NCI-H1048 (cell line): ENCODE results near the gene SOX11.

Experiments used
- DNase-seq: peaks from one replicate; lab custom pipeline; 2025; lab: John Stamatoyannopoulos, UW

SOX11 gene

DNA sequence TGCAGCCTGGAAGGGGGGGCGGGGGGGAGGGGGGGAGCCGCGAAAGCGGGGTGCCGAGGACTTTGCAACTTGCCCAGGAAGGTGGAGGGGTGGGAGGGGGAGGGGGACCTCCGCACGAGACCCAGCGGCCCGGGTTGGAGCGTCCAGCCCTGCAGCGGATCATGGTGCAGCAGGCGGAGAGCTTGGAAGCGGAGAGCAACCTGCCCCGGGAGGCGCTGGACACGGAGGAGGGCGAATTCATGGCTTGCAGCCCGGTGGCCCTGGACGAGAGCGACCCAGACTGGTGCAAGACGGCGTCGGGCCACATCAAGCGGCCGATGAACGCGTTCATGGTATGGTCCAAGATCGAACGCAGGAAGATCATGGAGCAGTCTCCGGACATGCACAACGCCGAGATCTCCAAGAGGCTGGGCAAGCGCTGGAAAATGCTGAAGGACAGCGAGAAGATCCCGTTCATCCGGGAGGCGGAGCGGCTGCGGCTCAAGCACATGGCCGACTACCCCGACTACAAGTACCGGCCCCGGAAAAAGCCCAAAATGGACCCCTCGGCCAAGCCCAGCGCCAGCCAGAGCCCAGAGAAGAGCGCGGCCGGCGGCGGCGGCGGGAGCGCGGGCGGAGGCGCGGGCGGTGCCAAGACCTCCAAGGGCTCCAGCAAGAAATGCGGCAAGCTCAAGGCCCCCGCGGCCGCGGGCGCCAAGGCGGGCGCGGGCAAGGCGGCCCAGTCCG, 540 bp downstream of the SOX11 start:
- DNase-seq = no peak

DNA sequence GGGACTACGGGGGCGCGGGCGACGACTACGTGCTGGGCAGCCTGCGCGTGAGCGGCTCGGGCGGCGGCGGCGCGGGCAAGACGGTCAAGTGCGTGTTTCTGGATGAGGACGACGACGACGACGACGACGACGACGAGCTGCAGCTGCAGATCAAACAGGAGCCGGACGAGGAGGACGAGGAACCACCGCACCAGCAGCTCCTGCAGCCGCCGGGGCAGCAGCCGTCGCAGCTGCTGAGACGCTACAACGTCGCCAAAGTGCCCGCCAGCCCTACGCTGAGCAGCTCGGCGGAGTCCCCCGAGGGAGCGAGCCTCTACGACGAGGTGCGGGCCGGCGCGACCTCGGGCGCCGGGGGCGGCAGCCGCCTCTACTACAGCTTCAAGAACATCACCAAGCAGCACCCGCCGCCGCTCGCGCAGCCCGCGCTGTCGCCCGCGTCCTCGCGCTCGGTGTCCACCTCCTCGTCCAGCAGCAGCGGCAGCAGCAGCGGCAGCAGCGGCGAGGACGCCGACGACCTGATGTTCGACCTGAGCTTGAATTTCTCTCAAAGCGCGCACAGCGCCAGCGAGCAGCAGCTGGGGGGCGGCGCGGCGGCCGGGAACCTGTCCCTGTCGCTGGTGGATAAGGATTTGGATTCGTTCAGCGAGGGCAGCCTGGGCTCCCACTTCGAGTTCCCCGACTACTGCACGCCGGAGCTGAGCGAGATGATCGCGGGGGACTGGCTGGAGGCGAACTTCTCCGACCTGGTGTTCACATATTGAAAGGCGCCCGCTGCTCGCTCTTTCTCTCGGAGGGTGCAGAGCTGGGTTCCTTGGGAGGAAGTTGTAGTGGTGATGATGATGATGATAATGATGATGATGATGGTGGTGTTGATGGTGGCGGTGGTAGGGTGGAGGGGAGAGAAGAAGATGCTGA, 1.4 kb downstream of the SOX11 start:
- no peak for DNase-seq

DNA sequence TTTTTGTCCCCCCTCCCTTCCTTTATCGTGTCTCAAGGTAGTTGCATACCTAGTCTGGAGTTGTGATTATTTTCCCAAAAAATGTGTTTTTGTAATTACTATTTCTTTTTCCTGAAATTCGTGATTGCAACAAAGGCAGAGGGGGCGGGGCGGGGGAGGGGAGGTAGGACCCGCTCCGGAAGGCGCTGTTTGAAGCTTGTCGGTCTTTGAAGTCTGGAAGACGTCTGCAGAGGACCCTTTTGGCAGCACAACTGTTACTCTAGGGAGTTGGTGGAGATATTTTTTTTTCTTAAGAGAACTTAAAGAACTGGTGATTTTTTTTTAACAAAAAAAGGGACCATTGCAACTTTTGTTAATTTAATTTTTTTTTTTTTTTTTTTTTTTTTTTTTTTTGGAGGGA, 2.1 kb downstream of the SOX11 start:
- DNase-seq = no peak

DNA sequence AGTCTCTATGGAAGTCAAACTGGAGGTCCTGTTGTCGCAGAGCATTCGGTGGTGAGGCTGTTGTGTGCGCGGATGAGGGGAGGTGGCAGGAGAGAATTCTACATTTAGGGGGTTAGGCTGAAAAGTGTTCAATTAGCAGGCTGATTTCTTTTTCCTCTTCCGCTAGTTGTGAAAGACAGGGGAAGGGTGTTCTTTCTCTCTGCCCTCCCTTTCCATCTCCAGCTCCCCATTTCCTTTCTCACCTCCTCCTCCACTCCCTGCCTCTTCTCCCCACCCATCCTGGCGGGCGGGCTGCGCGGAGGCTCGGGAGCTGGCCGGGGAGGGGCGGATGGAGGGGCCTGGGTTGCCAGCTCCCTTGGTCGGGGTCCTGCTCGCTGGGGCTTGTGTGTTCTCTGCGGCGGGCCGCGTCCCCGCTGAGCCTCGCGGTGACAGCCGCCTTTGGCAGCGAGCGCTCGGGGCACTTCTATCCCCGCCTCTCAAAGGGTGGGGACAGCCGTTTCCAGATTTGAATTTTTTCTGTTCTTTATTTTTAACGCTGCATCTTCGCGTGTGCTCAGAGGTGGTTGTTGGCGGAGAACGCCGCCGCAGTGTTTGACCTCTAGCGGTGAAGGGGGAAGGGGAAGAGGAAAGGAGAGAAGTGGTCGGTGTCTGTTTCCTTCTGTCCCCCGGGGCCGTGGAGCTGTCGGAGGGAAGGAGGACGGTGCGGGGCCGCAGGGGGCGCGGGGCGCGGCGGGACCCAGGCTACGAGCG, 3.6 kb downstream of the SOX11 start:
- DNase-seq = no peak

DNA sequence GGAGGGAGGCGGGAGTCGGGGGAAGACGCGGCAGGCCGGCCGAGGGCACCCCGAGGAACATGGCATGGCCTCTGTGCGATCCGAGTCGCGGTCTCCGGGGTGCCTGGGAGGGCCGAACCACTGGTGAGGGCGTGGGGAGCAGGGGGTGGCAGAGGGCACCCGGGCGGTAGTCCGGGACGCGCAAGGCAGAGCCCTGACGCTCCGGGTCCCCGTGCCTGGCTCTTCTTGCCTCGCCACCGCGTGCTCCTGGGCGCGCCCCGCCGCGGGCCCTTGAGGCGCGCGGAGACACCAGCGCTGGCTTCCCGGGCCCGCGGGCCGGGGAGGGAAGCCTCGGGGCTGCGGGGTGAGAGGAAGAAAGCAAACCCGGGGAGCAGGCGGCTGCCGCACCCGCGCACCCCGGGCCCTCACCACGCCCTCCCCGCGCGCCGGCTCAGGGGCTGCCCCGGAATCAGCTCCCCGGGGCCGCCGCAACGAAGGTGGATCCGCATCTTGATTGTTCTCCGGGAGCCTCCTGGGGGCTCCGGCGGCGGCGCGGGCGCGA, 4.3 kb downstream of the SOX11 start:
- DNase-seq = no peak

DNA sequence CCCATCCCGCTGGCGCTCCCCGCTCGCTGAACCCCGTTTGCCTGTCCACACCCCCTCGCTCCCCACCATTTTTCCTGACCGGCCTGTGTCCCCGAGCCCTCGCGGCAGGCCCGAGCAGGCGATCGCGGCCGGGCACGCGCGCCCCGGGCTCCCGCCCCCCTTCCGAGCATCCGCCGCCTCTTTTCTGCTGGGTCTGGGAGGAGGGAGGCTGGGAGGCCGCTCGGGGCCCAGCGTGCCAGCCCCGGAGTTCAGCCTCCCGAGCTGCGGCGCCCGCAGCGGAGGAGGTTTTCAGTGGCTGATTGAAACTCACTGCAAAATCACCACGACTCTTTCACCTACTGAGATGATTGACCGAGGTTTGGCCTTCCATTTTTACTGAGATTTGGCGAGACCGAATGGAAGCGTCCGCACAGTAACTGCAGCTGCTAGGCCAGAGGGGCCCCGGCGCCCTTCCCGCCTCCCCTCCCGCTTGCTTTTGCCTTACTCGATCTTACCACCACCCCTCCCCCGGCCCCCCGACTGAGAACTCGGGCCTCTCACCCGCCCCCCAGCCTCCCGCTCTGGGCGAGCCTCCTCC, 4.8 kb downstream of the SOX11 start:
- no peak for DNase-seq

DNA sequence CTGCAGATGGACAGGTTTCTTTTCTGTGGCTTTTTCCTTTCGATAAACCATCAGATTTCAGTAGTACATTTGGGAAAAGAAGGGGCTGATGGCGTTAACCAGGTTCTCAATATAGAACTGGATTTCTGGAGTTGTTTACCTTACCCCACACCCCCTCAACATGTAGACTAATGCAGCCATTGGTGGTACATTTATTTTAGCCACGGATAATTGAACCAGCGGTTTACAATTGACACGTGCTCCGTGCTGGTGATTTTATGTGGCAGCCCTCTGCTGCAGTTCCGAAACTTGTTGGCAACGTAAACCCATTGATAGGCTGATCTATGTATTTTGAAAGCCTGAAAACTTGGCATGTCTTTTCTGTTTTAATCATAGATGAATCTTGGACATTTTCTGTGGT, 5.4 kb downstream of the SOX11 start:
- no peak for DNase-seq

DNA sequence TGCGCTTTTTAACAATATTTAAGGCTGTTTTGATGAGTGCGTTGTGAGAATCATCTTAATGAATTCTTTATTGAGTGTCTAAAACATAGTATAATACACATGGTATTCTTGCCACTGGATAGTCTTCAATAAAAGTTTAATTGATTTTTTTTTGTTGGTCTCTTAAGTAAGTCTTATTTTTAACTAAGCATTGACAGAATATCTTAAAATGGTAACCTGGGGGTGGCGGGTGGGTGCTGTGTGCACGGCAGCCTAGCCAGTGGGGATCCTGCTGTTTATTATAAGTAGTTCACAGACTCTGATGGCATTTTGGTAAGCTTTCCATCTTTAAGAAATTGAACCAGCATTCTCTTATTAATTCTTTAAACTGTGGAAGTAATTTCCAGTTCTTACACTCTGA, 6.0 kb downstream of the SOX11 start:
- DNase-seq = no peak

DNA sequence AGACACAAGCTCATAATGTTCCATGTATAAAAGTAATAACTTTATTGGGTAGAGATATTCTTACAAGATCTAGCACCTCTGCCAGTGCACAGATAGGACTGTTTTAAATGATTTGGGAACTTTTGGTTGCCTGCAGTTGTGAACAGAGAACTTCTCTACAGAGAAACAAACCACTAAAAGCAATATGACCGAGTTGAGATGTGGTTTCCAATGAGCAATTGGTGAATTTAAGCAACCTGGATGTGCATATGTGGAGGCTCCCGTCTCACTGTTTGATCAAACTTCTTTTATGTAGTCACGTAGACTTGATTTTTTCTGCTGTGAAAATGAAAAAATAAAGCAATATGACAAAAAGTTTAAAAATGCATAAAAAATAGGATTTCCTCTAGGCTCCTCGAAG, 7.8 kb downstream of the SOX11 start:
- no peak for DNase-seq

DNA sequence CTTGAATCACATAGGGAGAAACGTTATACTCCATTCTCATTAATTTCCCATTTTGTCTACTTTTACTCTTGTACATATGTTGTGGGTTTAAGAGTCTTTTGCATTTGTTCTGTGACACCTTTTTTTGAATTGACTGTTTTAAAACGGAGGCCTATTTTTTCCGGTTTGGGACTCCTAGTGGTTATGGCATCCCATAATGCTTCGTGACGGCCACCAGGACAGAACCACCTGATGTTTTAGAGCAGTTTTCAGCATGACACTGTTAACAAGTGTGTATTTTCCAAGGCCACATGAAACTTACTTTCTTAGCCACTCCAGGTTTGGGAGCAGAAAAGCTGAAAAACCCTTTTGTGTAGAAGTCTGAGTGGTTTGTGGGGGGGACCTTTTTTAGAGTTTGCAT, 8.4 kb downstream of the SOX11 start:
- DNase-seq = no peak

DNA sequence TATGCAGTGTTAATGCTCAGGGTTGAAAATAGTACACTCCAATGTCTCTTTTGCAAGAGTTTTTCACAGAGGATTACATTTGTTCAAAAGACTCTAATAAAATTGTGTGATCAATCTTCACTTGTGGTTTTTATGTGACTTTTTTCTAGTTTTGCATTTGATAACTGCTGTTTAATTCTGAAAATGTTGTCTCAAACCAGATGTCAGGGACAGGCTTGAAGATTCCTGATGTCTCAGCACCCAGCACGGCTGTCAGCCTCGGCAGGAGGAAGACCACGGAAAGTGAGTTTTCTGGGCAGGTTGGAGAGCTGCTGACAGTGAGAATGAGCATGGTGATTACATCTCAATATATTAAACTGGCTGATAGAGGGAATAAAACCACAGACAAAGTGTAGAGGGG, 9.1 kb downstream of the SOX11 start:
- no peak for DNase-seq

DNA sequence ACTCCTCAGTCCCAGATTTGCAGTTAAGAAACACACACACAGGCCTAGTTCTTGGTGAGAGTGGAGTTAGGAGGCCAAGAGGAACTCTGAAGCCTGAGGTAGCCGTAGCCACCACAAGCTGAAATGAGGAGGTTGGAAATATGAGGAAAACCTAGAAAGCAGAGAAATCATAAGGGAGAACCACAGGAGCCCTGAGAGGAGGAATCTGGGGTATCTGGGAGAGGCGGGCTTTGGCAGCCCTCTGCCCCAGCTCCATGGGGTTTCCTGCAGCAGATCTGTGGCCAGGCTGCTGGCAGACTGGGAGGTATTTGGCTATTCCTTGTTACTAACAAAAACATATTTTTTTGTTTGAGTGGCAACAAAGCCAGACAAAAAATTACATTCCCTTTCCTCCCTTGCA, 11.0 kb downstream of the SOX11 start:
- no peak for DNase-seq

DNA sequence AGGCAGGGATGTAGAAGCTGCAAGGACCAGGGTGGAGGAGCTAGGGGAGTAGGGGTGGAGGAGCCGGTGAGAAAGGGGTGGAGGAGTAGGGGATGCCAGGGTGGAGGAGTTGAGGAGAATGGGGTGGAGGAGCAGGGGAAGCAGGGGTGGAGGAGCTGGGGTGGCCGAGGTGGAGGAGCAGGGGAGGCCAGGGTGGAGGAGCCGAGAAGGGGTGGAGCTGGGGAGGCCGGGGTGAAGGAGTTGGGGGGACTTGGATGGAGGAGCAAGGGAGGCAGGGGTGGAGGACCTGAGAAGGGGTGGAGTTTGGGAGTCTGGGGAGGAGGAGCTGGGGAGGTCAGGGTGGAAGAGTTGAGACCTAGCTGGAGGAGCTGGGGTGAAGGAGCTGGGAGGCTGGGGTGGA, 13.3 kb downstream of the SOX11 start:
- DNase-seq = no peak

DNA sequence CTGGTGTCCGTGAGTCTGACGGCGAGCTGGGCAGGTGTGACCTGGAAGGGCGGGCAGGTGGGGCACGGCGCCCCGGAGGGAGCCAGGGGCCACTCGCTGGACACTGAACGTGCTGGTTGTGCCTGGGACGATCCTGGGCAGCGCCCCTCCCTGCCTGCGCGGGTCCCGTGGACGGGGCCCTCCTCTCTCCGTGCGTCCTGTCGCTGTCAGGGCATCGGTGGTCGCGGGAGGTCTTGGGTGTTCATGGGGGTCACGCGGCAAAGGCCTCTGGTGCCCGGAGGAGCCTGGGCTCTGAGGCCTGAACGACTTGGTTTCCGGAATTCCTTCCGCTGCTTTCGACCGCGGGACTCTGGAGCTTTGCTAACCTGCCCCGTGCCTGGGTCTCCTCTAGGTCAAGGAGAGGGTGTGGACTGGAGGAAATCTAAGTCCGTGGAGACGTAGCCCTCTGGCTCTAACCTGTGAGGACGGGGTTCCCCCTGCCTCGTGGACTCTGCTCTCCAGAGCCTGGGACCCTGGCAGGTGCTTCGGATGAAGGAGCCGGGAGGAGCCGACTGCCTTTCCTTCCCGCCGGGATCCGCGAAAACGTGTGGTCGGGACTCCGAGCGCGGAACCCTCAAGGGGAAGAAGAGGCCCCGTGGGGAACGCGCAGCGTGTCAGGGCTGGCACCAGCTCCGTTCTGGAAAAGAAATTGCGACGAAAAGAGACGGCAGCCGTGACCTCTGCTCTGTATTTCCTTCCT, 14.7 kb downstream of the SOX11 start:
- DNase-seq = no peak

DNA sequence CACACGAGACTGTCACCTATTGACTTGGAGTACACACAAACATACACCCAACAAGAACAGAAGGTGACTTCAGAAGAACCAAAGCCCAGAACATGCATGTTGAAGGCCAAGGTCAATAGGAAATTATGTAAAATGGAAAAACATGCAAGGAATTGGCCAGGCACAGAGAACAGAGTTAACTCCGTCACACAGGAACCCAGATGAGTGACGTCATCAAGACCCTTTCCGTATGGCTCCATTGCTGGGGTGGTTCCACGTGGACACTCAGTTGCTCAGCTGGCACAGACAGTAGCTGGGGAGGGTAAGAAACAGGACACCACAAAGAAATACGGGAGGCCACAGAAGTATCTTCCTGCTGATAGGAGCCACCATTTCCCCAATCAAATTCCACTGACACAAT, 18.4 kb downstream of the SOX11 start:
- DNase-seq = no peak

DNA sequence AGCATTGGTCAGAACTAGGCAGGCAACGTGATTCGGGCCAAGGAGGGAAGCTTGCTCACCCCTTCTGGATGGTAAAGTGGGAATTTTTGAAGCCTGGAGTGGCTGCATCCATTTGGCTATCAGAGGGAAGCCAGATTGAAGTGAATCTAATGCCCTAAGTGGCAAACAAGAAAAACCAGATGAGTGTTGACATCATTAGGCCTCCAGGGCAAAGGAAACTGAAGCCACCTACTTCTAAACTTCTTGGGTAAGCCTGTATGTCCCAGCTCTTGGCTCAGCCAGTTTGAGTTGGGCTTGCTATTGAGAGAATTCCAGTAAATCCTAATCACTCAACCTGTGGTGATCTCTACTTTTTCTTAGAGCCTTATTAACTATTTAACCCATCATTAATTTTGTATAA, 20.9 kb downstream of the SOX11 start:
- DNase-seq = no peak

DNA sequence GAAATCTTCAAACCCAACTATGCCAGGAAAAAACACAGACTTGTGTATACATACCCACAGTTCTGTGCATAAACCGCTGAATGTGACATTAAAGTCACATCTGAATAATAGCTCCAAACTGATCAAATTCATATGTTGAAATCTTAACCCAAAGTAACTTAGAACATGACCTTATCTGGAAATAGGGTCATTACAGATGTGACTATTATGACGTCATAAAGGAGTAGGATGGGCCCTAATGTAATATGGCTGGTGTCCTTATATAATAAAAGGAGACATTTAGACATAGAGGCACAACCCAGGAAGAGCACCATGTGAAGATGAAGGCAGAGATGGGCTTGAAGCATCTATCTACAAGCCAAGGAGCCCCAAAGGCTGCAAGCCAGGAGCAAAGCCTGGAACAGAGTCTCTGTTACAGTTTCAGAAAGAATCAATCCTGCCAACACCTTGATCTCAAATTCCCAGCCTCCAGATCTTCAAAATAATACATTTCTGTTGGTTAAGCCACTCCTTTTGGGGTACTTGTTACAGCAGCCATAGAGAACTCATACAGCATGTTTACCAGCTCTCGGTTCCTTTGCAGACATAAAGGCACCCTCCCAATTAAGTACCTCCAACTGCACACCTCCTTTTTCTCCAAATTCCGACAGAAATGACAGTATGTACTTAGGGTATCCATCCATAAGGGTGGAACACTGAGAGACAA, 27.6 kb downstream of the SOX11 start:
- no peak for DNase-seq

DNA sequence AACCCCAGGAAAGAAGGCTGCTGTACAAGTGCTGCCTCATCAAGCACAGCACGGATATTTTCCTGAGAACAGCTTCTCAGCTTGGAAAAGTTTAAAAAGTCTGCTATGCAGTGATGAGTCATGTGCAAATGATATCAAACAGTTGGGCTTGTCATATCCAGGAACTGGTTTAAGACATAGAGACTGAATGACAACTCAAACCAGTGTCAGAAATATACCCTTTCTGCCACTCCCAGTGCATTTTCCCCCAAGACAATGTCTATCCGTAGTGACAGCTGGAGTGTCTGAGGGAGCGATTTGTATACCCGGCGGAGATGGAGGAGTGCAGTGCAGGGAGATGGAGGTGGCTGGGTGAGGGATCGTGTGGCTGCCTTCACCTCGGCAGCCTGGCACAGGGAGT, 28.2 kb downstream of the SOX11 start:
- no peak for DNase-seq

DNA sequence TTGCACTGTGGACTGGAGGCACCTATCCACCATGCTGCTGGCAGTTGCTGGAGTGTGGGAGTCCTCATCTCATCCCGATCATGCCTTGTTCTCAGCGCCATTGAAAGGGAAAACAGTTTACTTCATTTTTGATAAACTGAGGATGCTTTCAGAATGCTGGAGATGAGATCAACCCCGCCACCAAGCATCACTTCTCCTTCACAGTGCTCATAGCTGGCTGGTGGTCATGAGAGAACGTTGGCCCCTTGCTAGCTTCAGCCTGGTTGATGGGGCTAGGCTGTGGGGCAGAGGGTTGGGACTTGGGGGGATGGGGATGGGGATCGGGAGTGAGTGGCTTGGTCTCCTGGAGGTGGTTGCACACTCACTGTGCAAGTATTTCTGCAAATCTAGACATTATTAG, 30.1 kb downstream of the SOX11 start:
- no peak for DNase-seq

DNA sequence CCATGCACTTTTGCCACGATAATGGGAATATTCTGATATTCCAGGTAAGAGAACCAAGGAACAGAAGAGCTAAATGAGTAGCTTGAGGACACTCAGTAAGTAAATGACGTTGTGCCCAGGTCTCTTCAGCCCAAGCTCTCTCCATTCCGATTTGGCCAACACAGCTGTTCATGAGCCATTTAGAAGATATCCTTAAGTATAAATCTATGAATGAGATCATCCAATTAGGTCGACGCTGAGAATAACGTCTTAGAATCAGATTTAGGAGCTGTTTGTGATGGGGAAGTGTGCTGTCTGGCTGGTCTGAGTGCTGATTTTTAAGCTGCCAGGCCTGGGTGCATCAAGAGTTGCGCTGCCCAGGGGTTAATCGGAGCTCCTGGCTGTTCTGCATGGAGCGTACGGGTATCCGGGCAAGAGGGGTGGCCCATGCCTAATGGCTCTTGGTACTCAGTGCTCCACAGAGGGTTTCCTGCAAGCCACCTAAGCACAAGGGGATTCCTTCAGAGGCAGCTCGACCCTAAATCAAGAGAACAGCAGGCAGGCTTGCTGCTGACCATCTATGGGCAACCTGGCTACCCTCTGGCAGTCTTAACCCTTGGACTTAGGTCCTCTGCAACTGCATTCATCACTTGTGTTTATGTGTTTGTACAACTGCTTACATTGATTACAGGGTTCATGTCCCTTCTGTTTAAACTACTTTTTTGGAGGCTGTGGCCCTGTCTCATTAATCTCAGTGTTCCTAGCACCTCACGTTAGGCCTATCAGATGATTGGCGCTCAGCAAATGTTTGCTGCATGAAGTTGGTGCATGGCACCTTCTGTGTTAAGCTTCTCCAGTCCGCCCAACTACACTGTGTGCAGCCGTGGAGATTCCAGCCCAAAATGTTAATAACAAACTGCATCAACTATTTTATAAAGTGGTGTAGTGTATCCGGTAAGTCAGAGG, 31.9 kb downstream of the SOX11 start:
- DNase-seq = no peak
